ENCODE measurements around the gene ATP5ME.

DNA sequence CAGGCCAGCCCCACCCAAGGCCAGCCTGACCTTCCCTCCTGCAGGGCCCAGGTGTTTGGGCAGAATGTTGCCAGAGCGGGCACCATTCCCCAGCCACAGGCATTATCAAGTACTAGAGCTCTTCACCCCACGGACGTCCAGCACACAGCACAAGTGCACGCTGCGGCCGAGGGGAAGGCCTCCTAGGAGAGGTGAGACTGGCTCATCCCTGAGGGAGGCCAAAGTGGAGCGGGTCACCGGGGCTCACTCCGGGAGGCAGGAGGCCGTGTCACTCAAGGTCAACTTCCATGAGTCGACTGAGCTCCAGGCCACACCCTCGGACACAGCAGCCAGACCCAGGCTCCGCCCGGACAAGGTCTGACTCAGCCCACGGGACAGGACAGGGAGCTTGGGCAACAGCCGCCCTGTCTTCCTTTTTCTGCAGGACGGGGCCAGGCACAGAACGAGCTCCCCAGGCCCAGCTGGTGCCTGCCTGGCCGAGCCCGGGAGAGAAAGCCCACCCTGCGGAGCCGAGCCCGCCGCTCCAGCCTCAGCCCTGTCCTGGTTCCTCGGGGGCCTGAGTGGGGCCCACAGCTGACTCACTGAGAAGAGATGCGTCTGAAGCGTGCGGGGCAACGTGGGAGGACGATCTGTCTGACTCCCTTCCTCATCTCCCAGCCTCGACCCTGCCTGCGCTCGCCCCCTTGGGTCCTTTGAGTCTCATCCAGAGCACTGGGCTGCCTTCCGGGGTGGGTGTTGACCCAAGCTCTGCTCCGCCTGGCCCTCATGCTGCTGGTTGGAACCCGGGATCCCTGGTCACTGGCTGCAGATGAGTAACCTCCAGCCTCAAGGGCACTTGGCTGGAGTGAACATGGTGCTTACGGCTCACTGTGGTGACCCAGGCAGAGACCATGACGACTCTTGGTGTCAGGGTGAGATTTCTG, 13.2 kb upstream of the ATP5ME start:
- TF ChIP-seq, protein P1, sequence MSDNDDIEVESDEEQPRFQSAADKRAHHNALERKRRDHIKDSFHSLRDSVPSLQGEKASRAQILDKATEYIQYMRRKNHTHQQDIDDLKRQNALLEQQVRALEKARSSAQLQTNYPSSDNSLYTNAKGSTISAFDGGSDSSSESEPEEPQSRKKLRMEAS (IDR thresholded peaks at IDR 0.05), result no peak
- TF ChIP-seq FOXM1 (IDR thresholded peaks at IDR 0.05; ENCODE audit: borderline replicate concordance, low read depth), result no peak

All from Ishikawa (cell line).